Stomach (tissue), 4 donors: ENCODE measurements around the gene DGCR6L.
"Not testable (repeated sequence)": the region's sequence is repeated elsewhere in the genome, so short reads cannot be mapped to it uniquely, and the experiment has no call there.

Source experiments
- POLR2A ChIP-seq, 4 donors: fragments of 450-650 bp; IDR thresholded peaks; one replicate each; pipeline ENCODE4 v1.6.1; 2016; ENCODE audit warnings: antibody characterized with exemption in 4 of 4, control low read depth in 2 of 4, mild to moderate bottlenecking in 1 of 4, moderate library complexity in 1 of 4
- POLR2AphosphoS5 ChIP-seq, 3 donors: sonication (generic); formaldehyde crosslinking; IDR thresholded peaks; one replicate each; pipeline ENCODE4 v1.6.1; 2016; ENCODE audit warnings: antibody characterized with exemption in 3 of 3
- TF ChIP-seq, protein P1 (sequence below), 7 experiments: fragments of 450-650 bp in 4 of 7; fragments of 200-600 bp in 3 of 7; sonication (generic) in 3 of 7; IDR thresholded peaks; one replicate each; pipeline ENCODE4 v1.5.1; 2016 to 2019; ENCODE audit warnings: antibody characterized with exemption in 7 of 7, control low read depth in 2 of 7, mild to moderate bottlenecking in 1 of 7

DNA sequence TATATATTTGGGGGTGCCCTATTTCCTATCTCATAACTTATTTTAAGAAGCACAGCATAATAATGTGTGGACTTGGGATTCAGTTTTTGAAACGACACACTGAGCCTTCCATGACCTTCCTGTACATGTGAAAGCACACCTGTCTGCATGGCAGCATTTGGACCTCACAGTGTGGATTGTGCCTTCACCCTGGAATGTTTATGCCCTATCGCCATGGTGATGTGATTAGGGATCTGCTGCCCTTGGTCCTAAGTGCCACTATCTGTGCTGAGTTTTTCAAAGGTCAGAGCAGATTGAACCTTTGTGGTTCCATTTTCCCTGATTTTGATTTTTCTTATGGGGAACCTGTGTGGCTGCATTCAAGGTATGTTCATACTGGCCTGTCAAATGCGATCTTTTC, 17.9 kb upstream of the DGCR6L start:
- not testable (repeated sequence) for TF ChIP-seq POLR2AphosphoS5, POLR2A (IDR thresholded peaks at IDR 0.05)
- TF ChIP-seq, protein P1, sequence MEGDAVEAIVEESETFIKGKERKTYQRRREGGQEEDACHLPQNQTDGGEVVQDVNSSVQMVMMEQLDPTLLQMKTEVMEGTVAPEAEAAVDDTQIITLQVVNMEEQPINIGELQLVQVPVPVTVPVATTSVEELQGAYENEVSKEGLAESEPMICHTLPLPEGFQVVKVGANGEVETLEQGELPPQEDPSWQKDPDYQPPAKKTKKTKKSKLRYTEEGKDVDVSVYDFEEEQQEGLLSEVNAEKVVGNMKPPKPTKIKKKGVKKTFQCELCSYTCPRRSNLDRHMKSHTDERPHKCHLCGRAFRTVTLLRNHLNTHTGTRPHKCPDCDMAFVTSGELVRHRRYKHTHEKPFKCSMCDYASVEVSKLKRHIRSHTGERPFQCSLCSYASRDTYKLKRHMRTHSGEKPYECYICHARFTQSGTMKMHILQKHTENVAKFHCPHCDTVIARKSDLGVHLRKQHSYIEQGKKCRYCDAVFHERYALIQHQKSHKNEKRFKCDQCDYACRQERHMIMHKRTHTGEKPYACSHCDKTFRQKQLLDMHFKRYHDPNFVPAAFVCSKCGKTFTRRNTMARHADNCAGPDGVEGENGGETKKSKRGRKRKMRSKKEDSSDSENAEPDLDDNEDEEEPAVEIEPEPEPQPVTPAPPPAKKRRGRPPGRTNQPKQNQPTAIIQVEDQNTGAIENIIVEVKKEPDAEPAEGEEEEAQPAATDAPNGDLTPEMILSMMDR (IDR thresholded peaks at IDR 0.05) = not testable (repeated sequence)
